Activated naive CD8-positive, alpha-beta T cell treated with anti-CD3 and anti-CD28 coated beads, Interleukin-2, amount 50 U/mL, for 24 hours (primary cell): Measurements from ENCODE around the gene SMYD3.

ENCODE experiments used
- ATAC-seq: fragments of 150-1000 bp; cut with Tn5 transposase; one replicate; pipeline ENCODE4 v1.10.0; 2021
- DNase-seq: peaks from one replicate; pipeline ENCODE4 v3.0.0; 2021
- H3K27ac Mint-ChIP-seq: one replicate; pipeline ENCODE4 v1.8.0; 2021; ENCODE audit warnings: mild to moderate bottlenecking, mixed read lengths
- H3K27me3 Mint-ChIP-seq: one replicate; pipeline ENCODE4 v1.8.0; 2021; ENCODE audit warnings: mixed read lengths
- H3K36me3 Mint-ChIP-seq: one replicate; pipeline ENCODE4 v1.8.0; 2021; ENCODE audit warnings: low read depth, mixed read lengths
- H3K4me1 Mint-ChIP-seq: one replicate; pipeline ENCODE4 v1.8.0; 2021; ENCODE audit warnings: mixed read lengths
- H3K4me3 Mint-ChIP-seq: one replicate; pipeline ENCODE4 v1.8.0; 2021; ENCODE audit warnings: mild to moderate bottlenecking, moderate library complexity, mixed read lengths
- H3K9me3 Mint-ChIP-seq: one replicate; pipeline ENCODE4 v1.8.0; 2021; ENCODE audit warnings: mixed read lengths

Gene SMYD3

DNA sequence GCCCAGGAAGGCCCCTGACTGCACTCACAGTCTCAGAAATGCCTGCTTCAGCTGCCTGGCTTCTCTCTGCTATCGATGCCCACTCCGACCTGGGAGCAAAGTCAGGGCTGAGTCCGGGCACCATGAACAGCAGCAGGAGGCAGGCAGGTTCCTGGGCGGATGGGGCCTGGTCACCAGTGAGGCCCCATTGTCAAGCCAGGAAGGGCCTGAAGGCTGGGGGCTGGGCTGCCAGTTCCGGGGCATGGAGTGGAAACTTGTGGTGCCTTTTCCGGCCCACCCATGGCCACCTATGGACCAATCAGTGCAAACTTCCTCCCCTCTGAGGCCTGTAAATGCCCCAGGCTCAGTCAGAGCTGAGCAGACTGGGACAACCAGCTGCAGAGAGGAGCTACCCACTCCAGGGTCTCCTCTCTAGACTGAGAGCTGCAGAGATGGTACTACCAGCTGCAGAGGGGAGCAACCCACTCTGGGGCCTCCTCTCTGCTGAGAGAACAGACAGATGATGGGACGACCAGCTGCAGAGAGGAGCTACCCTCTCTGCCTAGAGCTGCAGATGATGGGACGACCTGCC, 286.5 kb downstream of the SMYD3 start:
- H3K9me3 Mint-ChIP-seq: no peaks in the 10 kb centered on the region
- peaks cover 7% of the 10 kb centered on the region for H3K36me3 Mint-ChIP-seq
- H3K4me3 Mint-ChIP-seq: no peak overlapping the region
- ATAC-seq (no peak), DNase-seq (no peak)
- no peaks in the 10 kb centered on the region for H3K27me3 Mint-ChIP-seq
- no peak overlapping the region for H3K27ac Mint-ChIP-seq
- no peaks in the 10 kb centered on the region for H3K4me1 Mint-ChIP-seq

DNA sequence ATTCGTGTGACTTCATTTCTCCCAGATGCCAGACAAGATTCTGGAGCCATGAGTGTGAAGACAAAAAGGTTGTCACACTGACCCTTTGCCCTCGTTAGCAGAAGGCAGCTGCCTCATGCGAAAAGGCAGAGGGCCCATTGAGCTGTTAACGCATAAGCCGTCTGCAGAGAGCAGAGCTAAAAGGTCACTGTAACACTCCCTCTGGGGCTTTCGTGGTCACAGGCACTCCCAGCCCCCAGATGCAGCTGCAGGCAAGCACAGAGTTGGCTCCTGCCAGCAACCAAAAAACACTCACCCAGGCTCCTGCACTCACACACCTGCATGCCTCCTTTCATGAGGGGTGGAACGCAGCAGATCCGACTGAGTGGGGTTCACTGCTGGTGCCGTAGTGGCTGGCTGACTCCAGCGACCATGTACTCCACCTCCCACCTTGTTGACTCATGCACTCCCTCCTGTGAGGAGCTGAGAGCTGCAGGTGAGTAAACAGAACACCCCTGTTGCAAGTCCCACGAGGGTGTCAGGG, 287.5 kb downstream of the SMYD3 start:
- no peaks in the 10 kb centered on the region for H3K27me3 Mint-ChIP-seq
- no peak overlapping the region for H3K27ac Mint-ChIP-seq
- peaks cover 3% of the 10 kb centered on the region for H3K4me1 Mint-ChIP-seq
- peak; percentile 40 for ATAC-seq
- no peaks in the 10 kb centered on the region for H3K9me3 Mint-ChIP-seq
- H3K4me3 Mint-ChIP-seq: no peak overlapping the region
- peaks cover 7% of the 10 kb centered on the region for H3K36me3 Mint-ChIP-seq
- no peak for DNase-seq

DNA sequence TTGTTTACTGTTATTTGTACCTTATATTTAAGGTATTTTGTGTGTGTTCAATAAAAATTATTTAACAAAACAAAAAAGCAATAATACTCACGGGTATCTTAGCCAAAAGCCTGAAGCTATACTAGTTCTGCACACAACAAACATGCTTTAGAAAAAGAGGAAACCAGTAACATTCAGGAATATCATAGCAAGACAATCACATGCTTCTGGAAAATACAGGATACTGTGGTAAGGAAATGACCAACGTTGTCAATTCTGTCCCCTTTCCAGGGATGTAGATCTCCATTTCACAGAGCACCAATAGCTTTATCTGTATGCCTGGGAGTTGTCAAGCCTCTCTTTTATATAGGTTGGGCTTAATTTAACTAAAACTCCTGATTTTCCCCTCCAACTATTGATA, 288.4 kb downstream of the SMYD3 start:
- peaks cover 7% of the 10 kb centered on the region for H3K36me3 Mint-ChIP-seq
- H3K27me3 Mint-ChIP-seq: no peaks in the 10 kb centered on the region
- peaks cover 3% of the 10 kb centered on the region for H3K4me1 Mint-ChIP-seq
- H3K9me3 Mint-ChIP-seq: no peaks in the 10 kb centered on the region
- H3K27ac Mint-ChIP-seq: no peak overlapping the region
- no peak overlapping the region for H3K4me3 Mint-ChIP-seq
- DNase-seq (no peak), ATAC-seq (no peak)

- Mint-ChIP-seq H3K36me3 (peaks cover 7% of the 10 kb centered on the region), H3K27me3 (no peaks in the 10 kb centered on the region), H3K27ac (no peak overlapping the region), H3K4me3 (no peak overlapping the region), H3K4me1 (peaks cover 3% of the 10 kb centered on the region), H3K9me3 (no peaks in the 10 kb centered on the region)
- ATAC-seq (no peak), DNase-seq (no peak)
Observed at GRCh38 chr1:246216906-246217305, 290.2 kb downstream of the SMYD3 start.

DNA sequence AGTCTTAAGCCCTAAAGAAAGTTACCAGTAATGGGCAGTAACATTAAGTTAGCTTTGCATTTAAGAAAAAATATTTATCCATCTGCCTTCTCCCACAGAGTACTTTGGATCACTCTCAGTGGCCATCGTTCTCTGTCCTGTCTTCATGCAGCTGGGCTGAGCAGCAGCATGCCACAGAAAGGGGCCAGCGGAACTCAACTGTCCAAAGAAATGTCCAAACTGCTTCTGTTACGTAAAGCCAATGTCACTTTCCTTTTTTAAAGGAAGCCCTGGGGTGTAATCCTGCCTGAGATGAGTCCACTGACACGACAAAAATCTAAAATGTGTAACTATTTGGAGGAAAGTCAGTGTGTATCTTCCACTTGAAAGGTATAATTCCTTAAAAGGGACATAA, 291.6 kb downstream of the SMYD3 start:
- no peaks in the 10 kb centered on the region for H3K27me3 Mint-ChIP-seq
- H3K9me3 Mint-ChIP-seq: no peaks in the 10 kb centered on the region
- DNase-seq (no peak), ATAC-seq (no peak)
- H3K4me1 Mint-ChIP-seq: peaks cover 3% of the 10 kb centered on the region
- peaks cover 11% of the 10 kb centered on the region for H3K36me3 Mint-ChIP-seq
- H3K4me3 Mint-ChIP-seq: no peak overlapping the region
- no peak overlapping the region for H3K27ac Mint-ChIP-seq

GRCh38 chr1:246214708-246215509, 292.2 kb downstream of the SMYD3 start:
- Mint-ChIP-seq H3K27me3 (no peaks in the 10 kb centered on the region), H3K36me3 (peaks cover 13% of the 10 kb centered on the region), H3K9me3 (no peaks in the 10 kb centered on the region), H3K27ac (no peak overlapping the region), H3K4me3 (no peak overlapping the region), H3K4me1 (peaks cover 3% of the 10 kb centered on the region)
- ATAC-seq: no peak
- DNase-seq: no peak

DNA sequence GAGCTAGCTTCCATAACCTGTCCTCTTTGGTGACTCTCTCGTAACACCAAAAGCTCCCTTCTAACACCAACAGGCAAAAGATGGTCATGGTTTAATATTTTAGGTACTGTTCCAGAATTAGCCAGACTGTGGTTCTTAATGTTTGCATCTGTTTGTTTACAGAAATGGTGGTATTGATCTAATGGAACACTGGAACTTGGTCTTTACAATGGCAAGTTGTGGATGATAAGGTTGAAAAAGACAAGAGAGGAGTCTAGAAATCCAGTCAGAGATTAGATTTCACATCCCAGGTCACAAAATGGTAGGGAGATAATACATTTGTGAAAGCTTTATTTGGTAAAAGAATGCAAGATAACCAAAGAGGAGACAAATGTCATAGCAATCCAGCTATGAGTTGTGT, 293.1 kb downstream of the SMYD3 start:
- Mint-ChIP-seq H3K27me3 (no peaks in the 10 kb centered on the region), H3K4me3 (no peak overlapping the region), H3K36me3 (peaks cover 13% of the 10 kb centered on the region), H3K27ac (no peak overlapping the region), H3K4me1 (peaks cover 3% of the 10 kb centered on the region), H3K9me3 (no peaks in the 10 kb centered on the region)
- ATAC-seq (no peak), DNase-seq (no peak)

- Mint-ChIP-seq H3K27ac (no peak overlapping the region), H3K4me3 (no peak overlapping the region), H3K9me3 (no peaks in the 10 kb centered on the region), H3K36me3 (peaks cover 13% of the 10 kb centered on the region), H3K27me3 (no peaks in the 10 kb centered on the region), H3K4me1 (peaks cover 3% of the 10 kb centered on the region)
- no peak for DNase-seq
- ATAC-seq: no peak
Observed at GRCh38 chr1:246213502-246213901, 293.6 kb downstream of the SMYD3 start.

DNA sequence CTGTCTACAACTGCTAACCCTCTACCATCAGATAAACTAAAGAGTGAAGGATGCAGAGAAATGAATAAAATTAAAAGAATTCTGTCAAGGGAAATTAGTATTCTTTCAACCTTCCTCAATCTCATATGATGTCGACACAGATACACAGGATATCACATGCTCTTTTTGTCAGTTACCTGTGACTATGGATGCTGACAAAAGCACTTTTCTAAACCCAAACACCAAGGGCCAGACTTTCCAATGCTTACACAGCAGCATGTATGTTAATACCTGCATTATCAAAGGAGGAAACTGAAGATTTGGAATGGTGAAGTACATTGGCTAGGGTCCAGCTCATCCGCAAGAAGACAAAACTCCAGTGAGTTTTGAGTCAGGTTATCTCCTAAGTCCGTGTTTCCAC, 294.0 kb downstream of the SMYD3 start:
- DNase-seq (no peak), ATAC-seq (no peak)
- Mint-ChIP-seq H3K9me3 (no peaks in the 10 kb centered on the region), H3K27ac (no peak overlapping the region), H3K4me1 (peaks cover 3% of the 10 kb centered on the region), H3K36me3 (peaks cover 12% of the 10 kb centered on the region), H3K27me3 (no peaks in the 10 kb centered on the region), H3K4me3 (no peak overlapping the region)

DNA sequence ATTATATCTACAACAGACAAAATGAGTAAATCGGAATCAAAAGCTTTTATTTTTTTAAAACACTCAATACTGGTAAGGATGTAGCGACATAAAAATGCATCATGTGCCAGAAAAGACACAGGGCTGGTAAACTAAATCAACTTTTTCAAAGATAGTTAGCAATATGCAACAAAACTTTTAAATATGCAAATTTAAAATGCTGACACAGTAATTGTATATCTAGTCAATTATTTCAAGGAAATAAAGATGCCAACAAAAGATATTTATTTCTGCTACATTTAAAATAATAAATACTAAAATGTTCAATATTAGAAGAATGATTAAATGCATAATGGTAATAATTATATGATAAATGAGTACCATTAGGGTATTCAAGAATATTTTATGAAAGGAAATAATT, 295.1 kb downstream of the SMYD3 start:
- H3K36me3 Mint-ChIP-seq: peaks cover 9% of the 10 kb centered on the region
- H3K4me1 Mint-ChIP-seq: peaks cover 3% of the 10 kb centered on the region
- H3K9me3 Mint-ChIP-seq: no peaks in the 10 kb centered on the region
- H3K27ac Mint-ChIP-seq: no peak overlapping the region
- H3K27me3 Mint-ChIP-seq: no peaks in the 10 kb centered on the region
- no peak for ATAC-seq
- H3K4me3 Mint-ChIP-seq: no peak overlapping the region
- DNase-seq: no peak

DNA sequence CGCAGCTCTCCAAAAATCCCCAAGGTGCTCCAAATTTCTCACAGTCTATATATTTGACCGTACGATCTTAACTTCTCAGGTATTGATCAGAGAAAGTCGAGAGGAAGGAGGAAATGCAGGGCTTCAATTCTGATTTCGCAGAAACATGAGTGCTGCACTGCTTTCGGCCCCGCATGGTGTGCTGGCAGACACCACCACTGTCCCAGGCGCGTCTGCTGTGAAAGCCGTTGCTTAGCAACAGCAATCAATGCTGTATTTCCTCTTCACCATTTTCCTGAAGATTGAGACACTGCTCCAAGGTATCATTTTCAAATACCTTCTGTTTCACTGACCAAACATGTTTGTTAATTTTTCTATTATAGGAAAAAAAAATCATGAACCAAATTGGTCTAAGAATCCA, 296.3 kb downstream of the SMYD3 start:
- H3K4me3 Mint-ChIP-seq: no peak overlapping the region
- DNase-seq (no peak), ATAC-seq (no peak)
- H3K4me1 Mint-ChIP-seq: peaks cover 3% of the 10 kb centered on the region
- no peak overlapping the region for H3K27ac Mint-ChIP-seq
- peaks cover 6% of the 10 kb centered on the region for H3K36me3 Mint-ChIP-seq
- H3K27me3 Mint-ChIP-seq: no peaks in the 10 kb centered on the region
- H3K9me3 Mint-ChIP-seq: no peaks in the 10 kb centered on the region

GRCh38 chr1:246208105-246208504, 299.0 kb downstream of the SMYD3 start:
- Mint-ChIP-seq H3K27ac (no peak overlapping the region), H3K4me1 (no peaks in the 10 kb centered on the region), H3K4me3 (no peak overlapping the region), H3K27me3 (no peaks in the 10 kb centered on the region), H3K9me3 (no peaks in the 10 kb centered on the region), H3K36me3 (peaks cover 6% of the 10 kb centered on the region)
- ATAC-seq: no peak
- no peak for DNase-seq

- no peak overlapping the region for H3K4me3 Mint-ChIP-seq
- H3K27ac Mint-ChIP-seq: no peak overlapping the region
- no peak for ATAC-seq
- no peaks in the 10 kb centered on the region for H3K4me1 Mint-ChIP-seq
- no peaks in the 10 kb centered on the region for H3K9me3 Mint-ChIP-seq
- no peak for DNase-seq
- H3K36me3 Mint-ChIP-seq: no peaks in the 10 kb centered on the region
- no peaks in the 10 kb centered on the region for H3K27me3 Mint-ChIP-seq
Observed at GRCh38 chr1:246203180-246203579, 303.9 kb downstream of the SMYD3 start.

DNA sequence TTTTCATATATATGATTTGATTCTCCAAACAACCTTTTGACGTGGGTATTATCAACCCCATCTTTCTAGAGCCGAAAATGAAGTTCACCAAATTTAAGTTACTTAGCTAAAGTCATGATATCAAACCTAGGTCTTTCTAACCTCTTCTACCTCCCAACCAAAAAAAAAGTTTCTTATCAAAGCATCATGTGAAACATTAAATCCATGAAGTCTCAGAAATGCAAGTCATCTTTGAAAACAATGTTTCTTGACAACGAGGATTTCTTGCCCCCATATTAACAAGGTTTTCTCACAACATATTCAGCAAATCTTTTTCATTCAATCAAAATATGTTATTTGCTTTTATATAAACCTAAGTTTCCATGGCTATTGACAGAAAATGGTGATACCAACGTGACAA, 306.3 kb downstream of the SMYD3 start:
- Mint-ChIP-seq H3K36me3 (no peaks in the 10 kb centered on the region), H3K4me1 (no peaks in the 10 kb centered on the region), H3K27ac (no peak overlapping the region), H3K27me3 (no peaks in the 10 kb centered on the region), H3K4me3 (no peak overlapping the region), H3K9me3 (no peaks in the 10 kb centered on the region)
- DNase-seq: no peak
- no peak for ATAC-seq

- Mint-ChIP-seq H3K36me3 (no peaks in the 10 kb centered on the region), H3K27ac (no peak overlapping the region), H3K27me3 (no peaks in the 10 kb centered on the region), H3K9me3 (no peaks in the 10 kb centered on the region), H3K4me1 (no peaks in the 10 kb centered on the region), H3K4me3 (no peak overlapping the region)
- no peak for ATAC-seq
- no peak for DNase-seq
Observed at GRCh38 chr1:246200225-246200624, 306.9 kb downstream of the SMYD3 start.
